Measurements from ENCODE around the gene RSBN1L.

DNA sequence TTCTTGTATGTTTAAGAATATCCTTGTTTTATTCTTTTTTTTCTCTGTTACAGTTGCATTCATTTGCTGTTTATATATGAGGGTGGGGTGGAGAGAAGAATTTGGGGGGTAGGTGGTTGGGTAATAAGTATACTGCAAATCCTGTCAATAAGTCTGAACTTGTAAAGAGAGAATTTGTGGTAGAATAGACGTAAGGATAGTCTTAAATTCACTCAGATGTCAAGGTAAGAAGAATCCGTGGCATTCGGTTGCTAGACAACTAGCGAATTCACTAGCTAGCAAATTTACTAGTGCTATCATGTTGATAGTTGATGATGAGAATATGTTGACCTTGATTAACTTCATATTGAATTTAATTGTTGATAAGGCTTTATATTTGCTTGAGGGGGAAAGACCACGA is 40.7 kb downstream of the RSBN1L start:
- TF ChIP-seq, protein P1, sequence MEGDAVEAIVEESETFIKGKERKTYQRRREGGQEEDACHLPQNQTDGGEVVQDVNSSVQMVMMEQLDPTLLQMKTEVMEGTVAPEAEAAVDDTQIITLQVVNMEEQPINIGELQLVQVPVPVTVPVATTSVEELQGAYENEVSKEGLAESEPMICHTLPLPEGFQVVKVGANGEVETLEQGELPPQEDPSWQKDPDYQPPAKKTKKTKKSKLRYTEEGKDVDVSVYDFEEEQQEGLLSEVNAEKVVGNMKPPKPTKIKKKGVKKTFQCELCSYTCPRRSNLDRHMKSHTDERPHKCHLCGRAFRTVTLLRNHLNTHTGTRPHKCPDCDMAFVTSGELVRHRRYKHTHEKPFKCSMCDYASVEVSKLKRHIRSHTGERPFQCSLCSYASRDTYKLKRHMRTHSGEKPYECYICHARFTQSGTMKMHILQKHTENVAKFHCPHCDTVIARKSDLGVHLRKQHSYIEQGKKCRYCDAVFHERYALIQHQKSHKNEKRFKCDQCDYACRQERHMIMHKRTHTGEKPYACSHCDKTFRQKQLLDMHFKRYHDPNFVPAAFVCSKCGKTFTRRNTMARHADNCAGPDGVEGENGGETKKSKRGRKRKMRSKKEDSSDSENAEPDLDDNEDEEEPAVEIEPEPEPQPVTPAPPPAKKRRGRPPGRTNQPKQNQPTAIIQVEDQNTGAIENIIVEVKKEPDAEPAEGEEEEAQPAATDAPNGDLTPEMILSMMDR (conservative IDR thresholded peaks at IDR 0.05 in 1 of 2, IDR thresholded peaks at IDR 0.05 in 1 of 2; ENCODE audit: low read depth in 1 of 2, low read length in 2 of 2), result no peak
- no peak for TF ChIP-seq EZH2 (IDR thresholded peaks at IDR 0.05; ENCODE audit: low read length, missing control alignments)

Measured in fibroblast of lung (primary cell).